MM.1S (cell line): ENCODE measurements around the gene STARD9.

Experiments
- DNase-seq: peaks from one replicate; pipeline ENCODE4 v3.0.0-alpha.2; 2015
- H2AFZ ChIP-seq: fragments of 300-600 bp; sonication (generic); 2 replicates; pipeline ENCODE4 v1.6.0; 2016; ENCODE audit warnings: antibody characterized with exemption, low read length
- H3F3A ChIP-seq: fragments of 300-600 bp; sonication (generic); 2 replicates; pipeline ENCODE4 v1.6.1; 2016; ENCODE audit warnings: mild to moderate bottlenecking, antibody characterized with exemption, low read length, moderate library complexity, mixed read lengths; ENCODE audit not compliant: insufficient read depth
- H3K27ac ChIP-seq: fragments of 300-600 bp; sonication (generic); 2 replicates; pipeline ENCODE4 v1.5.1; 2016; ENCODE audit warnings: mild to moderate bottlenecking, low read length
- H3K27me3 ChIP-seq: fragments of 300-600 bp; sonication (generic); replicated peaks from 2 replicates; pipeline ENCODE4 v1.6.0; 2016; ENCODE audit warnings: low read length; ENCODE audit not compliant: insufficient read depth
- H3K36me3 ChIP-seq: fragments of 300-600 bp; sonication (generic); replicated peaks from 2 replicates; pipeline ENCODE4 v1.6.1; 2016; ENCODE audit warnings: mild to moderate bottlenecking, low read length, mixed read lengths; ENCODE audit not compliant: insufficient read depth
- H3K4me1 ChIP-seq: fragments of 300-600 bp; sonication (generic); 2 replicates; pipeline ENCODE4 v1.6.1; 2016; ENCODE audit warnings: low read length, mixed read lengths
- H3K4me2 ChIP-seq: fragments of 300-600 bp; sonication (generic); 2 replicates; pipeline ENCODE4 v1.6.0; 2016; ENCODE audit warnings: low read depth, low read length
- H3K4me3 ChIP-seq: fragments of 300-600 bp; sonication (generic); 2 replicates; pipeline ENCODE4 v1.5.1; 2016; ENCODE audit warnings: low read length, mixed read lengths
- H3K79me2 ChIP-seq: fragments of 300-600 bp; sonication (generic); 2 replicates; pipeline ENCODE4 v1.6.1; 2016; ENCODE audit warnings: mixed run types, low read length, mixed read lengths
- H3K9ac ChIP-seq: fragments of 300-600 bp; sonication (generic); 2 replicates; pipeline ENCODE4 v1.6.1; 2016; ENCODE audit warnings: low read length, mixed read lengths
- H3K9me2 ChIP-seq: fragments of 300-600 bp; sonication (generic); replicated peaks from 2 replicates; pipeline ENCODE4 v1.6.1; 2016; ENCODE audit warnings: mild to moderate bottlenecking, low read length, mixed read lengths; ENCODE audit not compliant: insufficient read depth
- H3K9me3 ChIP-seq: fragments of 300-600 bp; sonication (generic); replicated peaks from 2 replicates; pipeline ENCODE4 v1.6.1; 2016; ENCODE audit warnings: mild to moderate bottlenecking, low read length, mixed read lengths; ENCODE audit not compliant: insufficient read depth
- H4K20me1 ChIP-seq: fragments of 300-600 bp; sonication (generic); 2 replicates; pipeline ENCODE4 v1.6.1; 2016; ENCODE audit warnings: mild to moderate bottlenecking, low read length, moderate library complexity, mixed read lengths; ENCODE audit not compliant: insufficient read depth
- CTCF ChIP-seq: fragments of 300-600 bp; sonication (generic); IDR thresholded peaks from 2 replicates; pipeline ENCODE4 v1.5.1; 2016; ENCODE audit warnings: antibody characterized with exemption, low read length, mixed read lengths
- EZH2 ChIP-seq: fragments of 300-600 bp; sonication (generic); optimal IDR thresholded peaks from 2 replicates; pipeline ENCODE3; 2017; ENCODE audit warnings: low read depth, mild to moderate bottlenecking, antibody characterized with exemption, low read length, mixed read lengths
- EZH2phosphoT487 ChIP-seq: fragments of 300-600 bp; sonication (generic); IDR thresholded peaks from 2 replicates; pipeline ENCODE4 v1.6.1; 2018; ENCODE audit warnings: antibody characterized with exemption, low read length

The STARD9 gene

GRCh38 chr15:42650208-42651066, 75.0 kb downstream of the STARD9 start:
- Histone ChIP-seq H3K9me3 (no peaks in the 10 kb centered on the region), H3K4me3 (no peak overlapping the region), H3F3A (no peaks in the 10 kb centered on the region), H3K9ac (no peak overlapping the region), H3K4me2 (no peak overlapping the region), H3K9me2 (no peaks in the 10 kb centered on the region), H3K4me1 (peaks cover 4% of the 10 kb centered on the region), H2AFZ (no peak overlapping the region), H3K27ac (no peak overlapping the region), H4K20me1 (no peaks in the 10 kb centered on the region), H3K36me3 (no peaks in the 10 kb centered on the region), H3K27me3 (no peaks in the 10 kb centered on the region), H3K79me2 (peaks cover 7% of the 10 kb centered on the region; the same call in 1 of the 2 replicates)
- TF ChIP-seq EZH2 (no peak), CTCF (peak; percentile 88)
- DNase-seq: peak; percentile 83

GRCh38 chr15:42665827-42666226, 90.4 kb downstream of the STARD9 start:
- no peaks in the 10 kb centered on the region; the same call in 1 of the 2 replicates for H3K36me3 ChIP-seq

GRCh38 chr15:42667855-42668254, 92.4 kb downstream of the STARD9 start:
- TF ChIP-seq EZH2phosphoT487 (no peak), CTCF (no peak), EZH2 (no peak)
- no peaks in the 10 kb centered on the region for H3F3A ChIP-seq
- H3K27ac ChIP-seq: no peak overlapping the region
- H3K9me3 ChIP-seq: no peaks in the 10 kb centered on the region
- DNase-seq: no peak
- no peak overlapping the region for H2AFZ ChIP-seq
- H3K9ac ChIP-seq: no peak overlapping the region
- H3K36me3 ChIP-seq: no peaks in the 10 kb centered on the region; the same call in 1 of the 2 replicates
- H3K4me2 ChIP-seq: no peak overlapping the region
- no peaks in the 10 kb centered on the region for H4K20me1 ChIP-seq
- no peaks in the 10 kb centered on the region for H3K27me3 ChIP-seq
- no peaks in the 10 kb centered on the region for H3K9me2 ChIP-seq
- no peaks in the 10 kb centered on the region for H3K4me1 ChIP-seq
- H3K79me2 ChIP-seq: no peaks in the 10 kb centered on the region
- no peak overlapping the region for H3K4me3 ChIP-seq

More at GRCh38 chr15:42665827-42666226, 90.4 kb downstream of the STARD9 start:
- Histone ChIP-seq H3K27ac (no peak overlapping the region), H3K9me2 (no peaks in the 10 kb centered on the region), H3K4me1 (no peaks in the 10 kb centered on the region), H3K9ac (no peak overlapping the region), H3K4me3 (no peak overlapping the region), H3K79me2 (no peaks in the 10 kb centered on the region), H3K9me3 (no peaks in the 10 kb centered on the region), H3K4me2 (no peak overlapping the region), H3K27me3 (no peaks in the 10 kb centered on the region), H4K20me1 (no peaks in the 10 kb centered on the region), H2AFZ (no peak overlapping the region), H3F3A (no peaks in the 10 kb centered on the region)
- TF ChIP-seq CTCF (no peak), EZH2phosphoT487 (no peak), EZH2 (no peak)
- DNase-seq: no peak
